GM19035 (cell line): ENCODE measurements around the gene GRIN2A.
A peak's percentile ranks its signal among the peaks of the same experiment; 100 is the strongest.

Source experiments
- ATAC-seq: cut with Tn5 transposase; IDR thresholded peaks from one replicate; pipeline ENCODE4 v1.9.1; 2021; ENCODE audit not compliant: unreplicated experiment

Gene GRIN2A

GRCh38 chr16:10188236-10188635 lies 6.0 kb upstream of the GRIN2A start:
- ATAC-seq, result no peak

- ATAC-seq, result peak; percentile 55
Measured at GRCh38 chr16:10181196-10182162, 749 bp downstream of the GRIN2A start.

GRCh38 chr16:10180771-10181163 lies 1.5 kb downstream of the GRIN2A start:
- no peak for ATAC-seq

GRCh38 chr16:10180042-10180770 lies 2.0 kb downstream of the GRIN2A start:
- ATAC-seq, result no peak

- no peak for ATAC-seq
Measured at GRCh38 chr16:10178526-10178925, 3.7 kb downstream of the GRIN2A start.

GRCh38 chr16:10178080-10178479 lies 4.1 kb downstream of the GRIN2A start:
- no peak for ATAC-seq

GRCh38 chr16:10172848-10173655 lies 9.2 kb downstream of the GRIN2A start:
- no peak for ATAC-seq

GRCh38 chr16:10171221-10171620 lies 11.0 kb downstream of the GRIN2A start:
- ATAC-seq, result no peak

- no peak for ATAC-seq
Measured at GRCh38 chr16:10169904-10170410, 12.3 kb downstream of the GRIN2A start.

- no peak for ATAC-seq
Measured at GRCh38 chr16:10169031-10169430, 13.2 kb downstream of the GRIN2A start.

- no peak for ATAC-seq
Measured at GRCh38 chr16:10168258-10168657, 14.0 kb downstream of the GRIN2A start.

GRCh38 chr16:10165643-10166042 lies 16.6 kb downstream of the GRIN2A start:
- ATAC-seq, result no peak

- ATAC-seq, result no peak
Measured at GRCh38 chr16:10162981-10163380, 19.2 kb downstream of the GRIN2A start.

- ATAC-seq, result no peak
Measured at GRCh38 chr16:10156099-10156498, 26.1 kb downstream of the GRIN2A start.

GRCh38 chr16:10154389-10154788 lies 27.8 kb downstream of the GRIN2A start:
- ATAC-seq, result no peak

GRCh38 chr16:10153985-10154384 lies 28.2 kb downstream of the GRIN2A start:
- ATAC-seq, result no peak

- no peak for ATAC-seq
Measured at GRCh38 chr16:10151718-10152117, 30.5 kb downstream of the GRIN2A start.

GRCh38 chr16:10150906-10151305 lies 31.3 kb downstream of the GRIN2A start:
- ATAC-seq, result no peak

GRCh38 chr16:10145542-10146035 lies 36.6 kb downstream of the GRIN2A start:
- no peak for ATAC-seq

- no peak for ATAC-seq
Measured at GRCh38 chr16:10141671-10142070, 40.6 kb downstream of the GRIN2A start.

GRCh38 chr16:10138881-10139280 lies 43.3 kb downstream of the GRIN2A start:
- ATAC-seq, result no peak
